ENCODE data around the gene SCAMP5. TPM values are rescaled to one million over a fixed set of nuclear protein-coding genes. Genes with fewer than 3 reads are reported as not detected.

The SCAMP5 gene
- total RNA-seq, 1 donor from 2014 or later: 23.5 TPM

GRCh38 chr15:75050283-75050682 lies 54.9 kb downstream of the SCAMP5 start:
- no peak overlapping the region for H3K27ac Mint-ChIP-seq (ENCODE audit: unreplicated experiment)
- peaks cover 18% of the 10 kb centered on the region for H3K4me1 Mint-ChIP-seq (ENCODE audit: unreplicated experiment)
- peaks cover 6% of the 10 kb centered on the region for H3K36me3 Mint-ChIP-seq (ENCODE audit: unreplicated experiment)
- TF ChIP-seq, protein P1, sequence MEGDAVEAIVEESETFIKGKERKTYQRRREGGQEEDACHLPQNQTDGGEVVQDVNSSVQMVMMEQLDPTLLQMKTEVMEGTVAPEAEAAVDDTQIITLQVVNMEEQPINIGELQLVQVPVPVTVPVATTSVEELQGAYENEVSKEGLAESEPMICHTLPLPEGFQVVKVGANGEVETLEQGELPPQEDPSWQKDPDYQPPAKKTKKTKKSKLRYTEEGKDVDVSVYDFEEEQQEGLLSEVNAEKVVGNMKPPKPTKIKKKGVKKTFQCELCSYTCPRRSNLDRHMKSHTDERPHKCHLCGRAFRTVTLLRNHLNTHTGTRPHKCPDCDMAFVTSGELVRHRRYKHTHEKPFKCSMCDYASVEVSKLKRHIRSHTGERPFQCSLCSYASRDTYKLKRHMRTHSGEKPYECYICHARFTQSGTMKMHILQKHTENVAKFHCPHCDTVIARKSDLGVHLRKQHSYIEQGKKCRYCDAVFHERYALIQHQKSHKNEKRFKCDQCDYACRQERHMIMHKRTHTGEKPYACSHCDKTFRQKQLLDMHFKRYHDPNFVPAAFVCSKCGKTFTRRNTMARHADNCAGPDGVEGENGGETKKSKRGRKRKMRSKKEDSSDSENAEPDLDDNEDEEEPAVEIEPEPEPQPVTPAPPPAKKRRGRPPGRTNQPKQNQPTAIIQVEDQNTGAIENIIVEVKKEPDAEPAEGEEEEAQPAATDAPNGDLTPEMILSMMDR (IDR thresholded peaks at IDR 0.05): no peak
- no peak for DNase-seq (ENCODE audit: extremely low spot score, unreplicated experiment)
- no peaks in the 10 kb centered on the region for H3K9me3 Mint-ChIP-seq (ENCODE audit: unreplicated experiment)
- no peaks in the 10 kb centered on the region for H3K27me3 Mint-ChIP-seq (ENCODE audit: unreplicated experiment)
- H3K4me3 Mint-ChIP-seq (ENCODE audit: unreplicated experiment): no peak overlapping the region

GRCh38 chr15:75051191-75051608 lies 55.8 kb downstream of the SCAMP5 start:
- Mint-ChIP-seq H3K4me3 (ENCODE audit: unreplicated experiment) (no peak overlapping the region), H3K9me3 (ENCODE audit: unreplicated experiment) (no peaks in the 10 kb centered on the region), H3K27ac (ENCODE audit: unreplicated experiment) (no peak overlapping the region), H3K4me1 (ENCODE audit: unreplicated experiment) (peaks cover 17% of the 10 kb centered on the region), H3K27me3 (ENCODE audit: unreplicated experiment) (no peaks in the 10 kb centered on the region), H3K36me3 (ENCODE audit: unreplicated experiment) (peaks cover 6% of the 10 kb centered on the region)
- no peak for DNase-seq (ENCODE audit: extremely low spot score, unreplicated experiment)
- TF ChIP-seq, protein P1 (IDR thresholded peaks at IDR 0.05): no peak

GRCh38 chr15:75051711-75052110 lies 56.3 kb downstream of the SCAMP5 start:
- Mint-ChIP-seq H3K27ac (ENCODE audit: unreplicated experiment) (no peak overlapping the region), H3K27me3 (ENCODE audit: unreplicated experiment) (no peaks in the 10 kb centered on the region), H3K4me3 (ENCODE audit: unreplicated experiment) (no peak overlapping the region), H3K9me3 (ENCODE audit: unreplicated experiment) (no peaks in the 10 kb centered on the region), H3K4me1 (ENCODE audit: unreplicated experiment) (peaks cover 12% of the 10 kb centered on the region), H3K36me3 (ENCODE audit: unreplicated experiment) (peaks cover 6% of the 10 kb centered on the region)
- no peak for DNase-seq (ENCODE audit: extremely low spot score, unreplicated experiment)
- TF ChIP-seq, protein P1 (IDR thresholded peaks at IDR 0.05): no peak

- Mint-ChIP-seq H3K4me1 (ENCODE audit: unreplicated experiment) (peaks cover 2% of the 10 kb centered on the region), H3K4me3 (ENCODE audit: unreplicated experiment) (no peak overlapping the region), H3K27me3 (ENCODE audit: unreplicated experiment) (no peaks in the 10 kb centered on the region), H3K36me3 (ENCODE audit: unreplicated experiment) (peaks cover 6% of the 10 kb centered on the region), H3K9me3 (ENCODE audit: unreplicated experiment) (no peaks in the 10 kb centered on the region), H3K27ac (ENCODE audit: unreplicated experiment) (no peak overlapping the region)
- TF ChIP-seq, protein P1 (IDR thresholded peaks at IDR 0.05): no peak
- DNase-seq (ENCODE audit: extremely low spot score, unreplicated experiment): no peak
These were observed 57.8 kb downstream of the SCAMP5 start for GRCh38 chr15:75052972-75053747.

DNA sequence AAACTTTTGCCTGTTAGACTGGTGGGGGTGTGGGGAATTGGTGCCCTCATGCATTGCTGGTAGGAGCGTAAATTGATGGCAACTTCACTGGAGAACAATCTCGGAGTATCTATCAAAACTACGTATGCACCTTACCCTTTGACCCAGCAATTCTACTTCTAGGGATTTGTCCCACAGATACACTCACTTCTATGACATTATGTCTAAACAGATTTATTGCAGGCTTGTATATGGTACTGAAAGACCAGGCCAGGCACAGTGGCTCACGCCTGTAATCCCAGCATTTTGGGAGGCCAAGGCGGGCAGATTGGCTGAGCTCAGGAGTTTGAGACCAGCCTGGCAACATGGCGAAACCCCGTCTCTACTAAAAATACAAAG lies 58.4 kb downstream of the SCAMP5 start:
- TF ChIP-seq, protein P1 (IDR thresholded peaks at IDR 0.05): no peak
- Mint-ChIP-seq H3K36me3 (ENCODE audit: unreplicated experiment) (peaks cover 6% of the 10 kb centered on the region), H3K4me1 (ENCODE audit: unreplicated experiment) (peaks cover 5% of the 10 kb centered on the region), H3K4me3 (ENCODE audit: unreplicated experiment) (no peak overlapping the region), H3K27ac (ENCODE audit: unreplicated experiment) (no peak overlapping the region), H3K9me3 (ENCODE audit: unreplicated experiment) (no peaks in the 10 kb centered on the region), H3K27me3 (ENCODE audit: unreplicated experiment) (no peaks in the 10 kb centered on the region)
- no peak for DNase-seq (ENCODE audit: extremely low spot score, unreplicated experiment)

Measured in osteocyte (in vitro differentiated cells).